ENCODE data around the gene NT5C2. TPM values are rescaled to one million over a fixed set of nuclear protein-coding genes. Genes with fewer than 3 reads are reported as not detected.

NT5C2 gene
- total RNA-seq, 6 experiments from 2014 or later: 17.3 to 39.2 (median 32.4) TPM

- DNase-seq: no peak
- Histone ChIP-seq H3K9me3 (no peaks in the 10 kb centered on the region), H3K4me3 (no peak overlapping the region), H3K4me1 (peaks cover 0 to 9% (median under 1%) of the 10 kb centered on the region in 4 donors), H3K36me3 (peaks cover 0 to 17% (median 3%) of the 10 kb centered on the region in 4 donors), H3K27ac (no peak overlapping the region), H3K27me3 (no peaks in the 10 kb centered on the region)
- intact Hi-C loops (cut with DNase I): no loop called here
- no peak for ATAC-seq
- no peak for TF ChIP-seq POLR2A (IDR thresholded peaks at IDR 0.05)
- no peak for TF ChIP-seq CTCF (IDR thresholded peaks at IDR 0.05)
These were observed 86.5 kb downstream of the NT5C2 start for GRCh38 chr10:103106539-103106938.

- Histone ChIP-seq H3K27me3 (no peaks in the 10 kb centered on the region), H3K27ac (no peak overlapping the region), H3K4me3 (no peak overlapping the region), H3K9me3 (no peaks in the 10 kb centered on the region), H3K36me3 (peaks cover 0 to 23% (median 5%) of the 10 kb centered on the region in 4 donors), H3K4me1 (no peaks in the 10 kb centered on the region)
- no peak for TF ChIP-seq POLR2A (IDR thresholded peaks at IDR 0.05)
- TF ChIP-seq CTCF (IDR thresholded peaks at IDR 0.05): no peak
- DNase-seq (no peak), ATAC-seq (no peak)
- WGBS (ENCODE audit: insufficient coverage, low coverage, low lambda C conversion rate, missing lambda C conversion rate): 100% methylated on average over 1 of the region's 1 CpG
- intact Hi-C loops (cut with DNase I): no loop called here
These were observed 87.6 kb downstream of the NT5C2 start for GRCh38 chr10:103105462-103105861.

- TF ChIP-seq CTCF (IDR thresholded peaks at IDR 0.05) (no peak), POLR2A (IDR thresholded peaks at IDR 0.05) (no peak)
- Histone ChIP-seq H3K27ac (no peak overlapping the region), H3K4me3 (no peak overlapping the region), H3K36me3 (peaks cover 0 to 30% (median 8%) of the 10 kb centered on the region in 4 donors), H3K9me3 (no peaks in the 10 kb centered on the region), H3K27me3 (no peaks in the 10 kb centered on the region), H3K4me1 (no peaks in the 10 kb centered on the region)
- WGBS (ENCODE audit: insufficient coverage, low coverage, low lambda C conversion rate, missing lambda C conversion rate): 30% methylated on average over 2 of the region's 2 CpGs
- no peak for ATAC-seq
- DNase-seq: no peak
- intact Hi-C loops (cut with DNase I): no loop called here
These were observed 88.4 kb downstream of the NT5C2 start for GRCh38 chr10:103104721-103105120.

GRCh38 chr10:103103989-103104388 is 89.1 kb downstream of the NT5C2 start:
- 100% methylated on average over 2 of the region's 2 CpGs for whole genome bisulfite sequencing (ENCODE audit: insufficient coverage, low coverage, low lambda C conversion rate, missing lambda C conversion rate)
- ATAC-seq: no peak
- H3K4me3 ChIP-seq: no peak overlapping the region
- peaks cover 0 to 37% (median 10%) of the 10 kb centered on the region in 4 donors for H3K36me3 ChIP-seq
- no peaks in the 10 kb centered on the region for H3K27me3 ChIP-seq
- no peak for DNase-seq
- H3K9me3 ChIP-seq: no peaks in the 10 kb centered on the region
- H3K27ac ChIP-seq: no peak overlapping the region
- no peaks in the 10 kb centered on the region for H3K4me1 ChIP-seq
- no peak for TF ChIP-seq CTCF (IDR thresholded peaks at IDR 0.05)
- no peak for TF ChIP-seq POLR2A (IDR thresholded peaks at IDR 0.05)
- intact Hi-C loops (cut with DNase I): no loop called here

GRCh38 chr10:103102195-103102594 is 90.9 kb downstream of the NT5C2 start:
- Histone ChIP-seq H3K4me3 (no peak overlapping the region), H3K4me1 (no peaks in the 10 kb centered on the region), H3K36me3 (peaks cover 0 to 55% (median 15%) of the 10 kb centered on the region in 4 donors), H3K9me3 (no peaks in the 10 kb centered on the region), H3K27me3 (no peaks in the 10 kb centered on the region), H3K27ac (no peak overlapping the region)
- 100% methylated on average over 1 of the region's 3 CpGs for WGBS (ENCODE audit: insufficient coverage, low coverage, low lambda C conversion rate, missing lambda C conversion rate)
- intact Hi-C loops (cut with DNase I): no loop called here
- DNase-seq: no peak
- no peak for ATAC-seq
- TF ChIP-seq CTCF (IDR thresholded peaks at IDR 0.05) (no peak), POLR2A (IDR thresholded peaks at IDR 0.05) (no peak)
